Stimulated activated CD4-positive, alpha-beta T cell treated with anti-CD3 and anti-CD28 coated beads, TNF-alpha, amount 100 ng/mL, for 48 hours (primary cell): ENCODE measurements around the gene MYH1.
"Not testable (repeated sequence)": the region's sequence is repeated elsewhere in the genome, so short reads cannot be mapped to it uniquely, and the experiment has no call there.

Experiments used
- DNase-seq, 3 donors: peaks; one replicate each; pipeline ENCODE4 v3.0.0-alpha.2; 2020; ENCODE audit warnings: low read depth in 3 of 3

The MYH1 gene

GRCh38 chr17:10518271-10519037 lies at the start of gene MYH1:
TSS of gene MYH1 (minus strand) at chr17:10518542. CDS start at chr17:10516642, 1,900 bp downstream.
- no peak for DNase-seq

- no peak for DNase-seq
Observed at GRCh38 chr17:10563991-10564660, 45.8 kb upstream of the MYH1 start.

- no peak for DNase-seq
Observed at GRCh38 chr17:10558049-10558448, 39.7 kb upstream of the MYH1 start.

GRCh38 chr17:10557422-10557821 lies 39.1 kb upstream of the MYH1 start:
- DNase-seq = no peak

GRCh38 chr17:10556301-10557005 lies 38.1 kb upstream of the MYH1 start:
- DNase-seq = no peak

- no peak for DNase-seq
Observed at GRCh38 chr17:10550014-10550413, 31.7 kb upstream of the MYH1 start.

GRCh38 chr17:10549096-10549842 lies 30.9 kb upstream of the MYH1 start, which contains the start of gene MYH2:
TSS of gene MYH2 (minus strand) at chr17:10549658. CDS start at chr17:10547920, 1,738 bp downstream.
- no peak for DNase-seq

GRCh38 chr17:10547351-10547750 lies 29.0 kb upstream of the MYH1 start:
- DNase-seq = no peak

GRCh38 chr17:10543486-10543885 lies 25.1 kb upstream of the MYH1 start:
- not testable (repeated sequence) for DNase-seq

GRCh38 chr17:10541179-10541578 lies 22.8 kb upstream of the MYH1 start:
- DNase-seq = not testable (repeated sequence)

GRCh38 chr17:10532026-10532425 lies 13.7 kb upstream of the MYH1 start:
- no peak for DNase-seq

- DNase-seq = no peak
Observed at GRCh38 chr17:10527419-10527818, 9.1 kb upstream of the MYH1 start.

- no peak for DNase-seq
Observed at GRCh38 chr17:10526517-10526916, 8.2 kb upstream of the MYH1 start.

- DNase-seq = no peak
Observed at GRCh38 chr17:10523064-10523463, 4.7 kb upstream of the MYH1 start.

- no peak for DNase-seq
Observed at GRCh38 chr17:10521949-10522348, 3.6 kb upstream of the MYH1 start.

GRCh38 chr17:10516638-10517037 lies 1.7 kb downstream of the MYH1 start:
- no peak for DNase-seq

- no peak for DNase-seq
Observed at GRCh38 chr17:10516065-10516464, 2.3 kb downstream of the MYH1 start.

- DNase-seq = no peak
Observed at GRCh38 chr17:10513299-10514067, 4.9 kb downstream of the MYH1 start.

- DNase-seq = no peak
Observed at GRCh38 chr17:10512856-10513255, 5.5 kb downstream of the MYH1 start.

- DNase-seq = no peak
Observed at GRCh38 chr17:10499950-10500349, 18.4 kb downstream of the MYH1 start.

GRCh38 chr17:10492004-10492403 lies 26.3 kb downstream of the MYH1 start:
- DNase-seq = no peak
